H9 (cell line): Measurements from ENCODE around the gene LPP. TPM values are rescaled to one million over a fixed set of nuclear protein-coding genes. Genes with fewer than 3 reads are reported as not detected.

Experiments
- DNase-seq: peaks from one replicate; pipeline ENCODE4 v3.0.0-alpha.2; 2017
- H2AFZ ChIP-seq: one replicate; pipeline ENCODE4 v1.6.1; 2013; ENCODE audit warnings: mild to moderate bottlenecking, low read length, control low read depth, moderate library complexity
- H2AK5ac ChIP-seq: 2 replicates; pipeline ENCODE4 v1.6.1; 2013; ENCODE audit warnings: low read length, control low read depth, mixed read lengths; ENCODE audit not compliant: insufficient read length
- H2BK120ac ChIP-seq: one replicate; pipeline ENCODE4 v1.6.1; 2013; ENCODE audit warnings: low read depth, mild to moderate bottlenecking, low read length, control low read depth, inconsistent platforms; ENCODE audit not compliant: poor library complexity, severe bottlenecking
- H2BK12ac ChIP-seq: 2 replicates; pipeline ENCODE4 v1.6.1; 2013; ENCODE audit warnings: low read length, control low read depth, mixed read lengths, low read depth; ENCODE audit not compliant: insufficient read length
- H2BK15ac ChIP-seq: 2 replicates; pipeline ENCODE4 v1.6.1; 2013; ENCODE audit warnings: low read depth, low read length, control low read depth
- H2BK20ac ChIP-seq: one replicate; pipeline ENCODE4 v1.6.1; 2013; ENCODE audit warnings: low read depth, mild to moderate bottlenecking, low read length, control low read depth, inconsistent platforms; ENCODE audit not compliant: poor library complexity, severe bottlenecking
- H2BK5ac ChIP-seq: 2 replicates; pipeline ENCODE4 v1.6.1; 2013; ENCODE audit warnings: low read length, control low read depth, mixed read lengths; ENCODE audit not compliant: insufficient read length
- H3K14ac ChIP-seq: 2 replicates; pipeline ENCODE4 v1.6.1; 2013; ENCODE audit warnings: low read length, control low read depth; ENCODE audit not compliant: insufficient read depth
- H3K18ac ChIP-seq: 2 replicates; pipeline ENCODE4 v1.6.1; 2013; ENCODE audit warnings: low read depth, mild to moderate bottlenecking, mixed read lengths, low read length, control low read depth; ENCODE audit not compliant: insufficient read length
- H3K23ac ChIP-seq: 2 replicates; pipeline ENCODE4 v1.6.1; 2013; ENCODE audit warnings: low read length, control low read depth, mixed read lengths, low read depth; ENCODE audit not compliant: insufficient read length
- H3K23me2 ChIP-seq: 2 replicates; pipeline ENCODE4 v1.6.1; 2013; ENCODE audit warnings: low read depth, mild to moderate bottlenecking, mixed read lengths, low read length, control low read depth; ENCODE audit not compliant: insufficient read length, poor library complexity, severe bottlenecking
- H3K27ac ChIP-seq: 2 replicates; pipeline ENCODE4 v1.5.1; 2013; ENCODE audit warnings: low read length, control low read depth, mixed read lengths, low read depth; ENCODE audit not compliant: insufficient read length
- H3K27me3 ChIP-seq: 2 replicates; pipeline ENCODE4 v1.6.1; 2013; ENCODE audit warnings: low read length, control low read depth, inconsistent platforms; ENCODE audit not compliant: insufficient read depth
- H3K4ac ChIP-seq: 2 replicates; pipeline ENCODE4 v1.6.1; 2013; ENCODE audit warnings: low read depth, mild to moderate bottlenecking, control low read depth, inconsistent platforms, low read length, moderate library complexity
- H3K4me1 ChIP-seq: 2 replicates; pipeline ENCODE4 v1.6.1; 2013; ENCODE audit warnings: low read length, control low read depth, inconsistent platforms; ENCODE audit not compliant: insufficient read depth
- H3K4me2 ChIP-seq: 2 replicates; pipeline ENCODE4 v1.6.1; 2013; ENCODE audit warnings: low read length, control low read depth, mixed read lengths; ENCODE audit not compliant: insufficient read length, insufficient read depth
- H3K56ac ChIP-seq: 2 replicates; pipeline ENCODE4 v1.6.1; 2013; ENCODE audit warnings: low read depth, mild to moderate bottlenecking, mixed read lengths, low read length, control low read depth; ENCODE audit not compliant: insufficient read length
- H3K79me1 ChIP-seq: 2 replicates; pipeline ENCODE4 v1.6.1; 2013; ENCODE audit warnings: low read depth, mild to moderate bottlenecking, moderate library complexity, low read length, control low read depth, inconsistent platforms; ENCODE audit not compliant: insufficient read depth, poor library complexity, severe bottlenecking
- H3K79me2 ChIP-seq: 2 replicates; pipeline ENCODE4 v1.6.1; 2013; ENCODE audit warnings: low read length, control low read depth, inconsistent platforms; ENCODE audit not compliant: insufficient read depth
- H3K9ac ChIP-seq: 2 replicates; pipeline ENCODE4 v1.6.1; 2013; ENCODE audit warnings: low read length, control low read depth, mixed read lengths; ENCODE audit not compliant: insufficient read length; ENCODE audit errors: extremely low read depth
- H3K9me3 ChIP-seq: one replicate; pipeline ENCODE4 v1.6.1; 2013; ENCODE audit warnings: low read depth, low read length, inconsistent platforms; ENCODE audit not compliant: control insufficient read depth
- H3T11ph ChIP-seq: one replicate; pipeline ENCODE4 v1.6.1; 2013; ENCODE audit warnings: mild to moderate bottlenecking, low read length, control low read depth, inconsistent platforms
- H4K20me1 ChIP-seq: one replicate; pipeline ENCODE4 v1.6.1; 2013; ENCODE audit not compliant: control insufficient read depth, insufficient read length, insufficient read depth
- H4K5ac ChIP-seq: 2 replicates; pipeline ENCODE4 v1.6.1; 2013; ENCODE audit warnings: low read depth, mild to moderate bottlenecking, mixed read lengths, low read length, control low read depth; ENCODE audit not compliant: insufficient read length
- H4K8ac ChIP-seq: replicated peaks from 2 replicates; pipeline ENCODE4 v1.6.1; 2013; ENCODE audit warnings: low read length, control low read depth, mixed read lengths, low read depth; ENCODE audit not compliant: insufficient read length
- H4K91ac ChIP-seq: 2 replicates; pipeline ENCODE4 v1.6.1; 2013; ENCODE audit warnings: low read depth, mild to moderate bottlenecking, moderate library complexity, mixed read lengths, low read length, control low read depth; ENCODE audit not compliant: insufficient read length
- H3K27ac Mint-ChIP-seq, 3 experiments: 2 replicates in 2 of 3; 3 replicates in 1 of 3; pipeline ENCODE4 v1.8.0; 2020 to 2021; ENCODE audit warnings: mixed read lengths in 3 of 3, mild to moderate bottlenecking in 1 of 3, moderate library complexity in 1 of 3
- H3K27me3 Mint-ChIP-seq: 2 replicates; pipeline ENCODE4 v1.8.0; 2021; ENCODE audit warnings: low read depth, mild to moderate bottlenecking, moderate library complexity, mixed read lengths
- H3K36me3 Mint-ChIP-seq, 3 experiments: 2 replicates in 2 of 3; 3 replicates in 1 of 3; pipeline ENCODE4 v1.8.0; 2020 to 2021; ENCODE audit warnings: low read depth in 3 of 3, mixed read lengths in 3 of 3; ENCODE audit not compliant: insufficient read depth in 1 of 3
- H3K4me1 Mint-ChIP-seq, 2 experiments: 2 replicates each; pipeline ENCODE4 v1.8.0; 2020; ENCODE audit warnings: mixed read lengths in 2 of 2
- H3K4me3 Mint-ChIP-seq, 2 experiments: 2 replicates in 1 of 2; 3 replicates in 1 of 2; pipeline ENCODE4 v1.8.0; 2020 to 2021; ENCODE audit warnings: mild to moderate bottlenecking in 2 of 2, mixed read lengths in 2 of 2, moderate library complexity in 1 of 2
- H3K9me3 Mint-ChIP-seq, 2 experiments: 2 replicates in 1 of 2; 3 replicates in 1 of 2; pipeline ENCODE4 v1.8.0; 2020; ENCODE audit warnings: mild to moderate bottlenecking in 2 of 2, mixed read lengths in 2 of 2, moderate library complexity in 1 of 2
- WGBS: extraction: QIAGEN DNeasy Blood & Tissue Kit; methylation state at CpG from one replicate; pipeline ENCODE4 v1.1.7; 2013; ENCODE audit warnings: missing lambda C conversion rate, low lambda C conversion rate, mixed read lengths; ENCODE audit not compliant: insufficient read length; ENCODE audit errors: extremely low coverage; 5-methylcytosine and 5-hydroxymethylcytosine counted together
- total RNA-seq: library from RNA; stranded (reverse); gene quantifications from 2 replicates; pipeline ENCODE4 v1.2.1, GENCODE V29; 2021
- TF ChIP-seq, protein P1 (sequence below): fragments of 200-600 bp; sonication (generic); conservative IDR thresholded peaks from 3 replicates; pipeline ENCODE4 v1.8.0; 2021; ENCODE audit warnings: antibody characterized with exemption, mild to moderate bottlenecking

Gene LPP
- total RNA-seq, 1 experiment from 2014 or later, result 64.6 TPM

DNA sequence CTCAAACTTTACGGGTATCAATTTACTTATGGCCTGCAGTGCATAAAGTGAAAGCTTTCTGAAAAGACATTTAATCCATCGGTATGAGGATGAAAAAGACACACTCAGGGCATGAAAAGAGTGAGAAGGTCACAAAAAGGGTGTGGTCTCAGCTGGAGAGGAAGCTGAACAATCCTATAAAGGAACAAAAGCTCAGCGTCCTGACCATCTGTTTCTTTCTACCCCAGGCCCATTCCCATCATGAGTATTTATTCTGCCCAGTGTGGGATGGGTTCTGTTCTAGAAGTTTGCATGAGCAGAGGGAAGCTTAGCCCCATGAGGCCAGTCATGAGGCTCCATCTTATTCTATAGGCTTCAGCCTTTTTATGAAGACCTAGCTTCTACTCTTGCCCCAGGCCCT, 144.6 kb downstream of the LPP start:
- no peak overlapping the region for H3K23ac ChIP-seq
- H2BK15ac ChIP-seq, result no peak overlapping the region
- Mint-ChIP-seq H3K27me3 (no peaks in the 10 kb centered on the region), H3K9me3 (no peaks in the 10 kb centered on the region), H3K4me1 (peaks cover 59 to 72% of the 10 kb centered on the region in 2 experiments), H3K27ac (peak overlapping the region in 1 of 3 experiments; percentile 48; a peak in 2 of 7 replicates), H3K36me3 (no peaks in the 10 kb centered on the region), H3K4me3 (no peak overlapping the region)
- H3K4me1 ChIP-seq, result peaks cover 13% of the 10 kb centered on the region; the same call in 1 of the 2 replicates
- H2BK5ac ChIP-seq, result no peak overlapping the region
- H3K9me3 ChIP-seq, result no peaks in the 10 kb centered on the region
- H3T11ph ChIP-seq, result no peak overlapping the region
- H3K18ac ChIP-seq, result no peak overlapping the region
- H3K14ac ChIP-seq, result no peak overlapping the region
- H3K4ac ChIP-seq, result no peak overlapping the region
- H3K56ac ChIP-seq, result no peak overlapping the region
- no peak overlapping the region for H4K5ac ChIP-seq
- H2BK20ac ChIP-seq, result no peak overlapping the region
- H2BK12ac ChIP-seq, result no peak overlapping the region
- H3K4me2 ChIP-seq, result no peak overlapping the region
- H2AK5ac ChIP-seq, result no peak overlapping the region
- no peaks in the 10 kb centered on the region for H3K27me3 ChIP-seq
- no peak for DNase-seq
- no peak overlapping the region for H2AFZ ChIP-seq
- H4K91ac ChIP-seq, result no peak overlapping the region
- H3K27ac ChIP-seq, result no peak overlapping the region
- H4K8ac ChIP-seq, result no peak overlapping the region
- no peaks in the 10 kb centered on the region for H3K79me2 ChIP-seq
- no peaks in the 10 kb centered on the region for H3K23me2 ChIP-seq
- H3K79me1 ChIP-seq, result no peaks in the 10 kb centered on the region
- WGBS, result no CpG with 5 or more reads among the region's 3 CpGs
- H3K9ac ChIP-seq, result no peak overlapping the region
- TF ChIP-seq, protein P1, sequence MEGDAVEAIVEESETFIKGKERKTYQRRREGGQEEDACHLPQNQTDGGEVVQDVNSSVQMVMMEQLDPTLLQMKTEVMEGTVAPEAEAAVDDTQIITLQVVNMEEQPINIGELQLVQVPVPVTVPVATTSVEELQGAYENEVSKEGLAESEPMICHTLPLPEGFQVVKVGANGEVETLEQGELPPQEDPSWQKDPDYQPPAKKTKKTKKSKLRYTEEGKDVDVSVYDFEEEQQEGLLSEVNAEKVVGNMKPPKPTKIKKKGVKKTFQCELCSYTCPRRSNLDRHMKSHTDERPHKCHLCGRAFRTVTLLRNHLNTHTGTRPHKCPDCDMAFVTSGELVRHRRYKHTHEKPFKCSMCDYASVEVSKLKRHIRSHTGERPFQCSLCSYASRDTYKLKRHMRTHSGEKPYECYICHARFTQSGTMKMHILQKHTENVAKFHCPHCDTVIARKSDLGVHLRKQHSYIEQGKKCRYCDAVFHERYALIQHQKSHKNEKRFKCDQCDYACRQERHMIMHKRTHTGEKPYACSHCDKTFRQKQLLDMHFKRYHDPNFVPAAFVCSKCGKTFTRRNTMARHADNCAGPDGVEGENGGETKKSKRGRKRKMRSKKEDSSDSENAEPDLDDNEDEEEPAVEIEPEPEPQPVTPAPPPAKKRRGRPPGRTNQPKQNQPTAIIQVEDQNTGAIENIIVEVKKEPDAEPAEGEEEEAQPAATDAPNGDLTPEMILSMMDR, result no peak
- H4K20me1 ChIP-seq, result no peaks in the 10 kb centered on the region
- no peak overlapping the region for H2BK120ac ChIP-seq
